Spleen (tissue), 11 donors: ENCODE results near the gene TSPAN18. TPM values are rescaled to one million over a fixed set of nuclear protein-coding genes. Genes with fewer than 3 reads are reported as not detected.
A peak's percentile ranks its signal among the peaks of the same experiment; 100 is the strongest.

Experiments used
- DNase-seq: peaks from one replicate; pipeline ENCODE4 v3.0.0-alpha.2; 2020
- H3K27ac ChIP-seq, 8 donors: fragments of 200-600 bp; sonication (generic) in 7 of 8; 1 replicate in 4 of 8; 2 replicates in 4 of 8; pipeline versions ENCODE4 v1.5.0 to v1.8.0; 2016 to 2021; ENCODE audit warnings: inconsistent platforms in 4 of 8, mild to moderate bottlenecking in 4 of 8, moderate library complexity in 1 of 8
- H3K27me3 ChIP-seq, 7 donors: fragments of 200-600 bp; sonication (generic) in 6 of 7; replicated peaks in 1 of 7; 1 replicate in 4 of 7; 2 replicates in 3 of 7; pipeline versions ENCODE4 v1.5.0 to v1.8.0; 2016 to 2021; ENCODE audit warnings: inconsistent platforms in 3 of 7, mild to moderate bottlenecking in 1 of 7
- H3K36me3 ChIP-seq, 6 donors: fragments of 200-600 bp; sonication (generic) in 5 of 6; 1 replicate in 4 of 6; 2 replicates in 2 of 6; pipeline versions ENCODE4 v1.5.0 to v1.8.0; 2016 to 2021; ENCODE audit warnings: inconsistent platforms in 2 of 6
- H3K4me1 ChIP-seq, 6 donors: fragments of 200-600 bp; sonication (generic) in 5 of 6; 1 replicate in 3 of 6; 2 replicates in 3 of 6; pipeline versions ENCODE4 v1.5.0 to v1.8.0; 2016 to 2021; ENCODE audit warnings: inconsistent platforms in 3 of 6
- H3K4me3 ChIP-seq, 8 donors: fragments of 200-600 bp; sonication (generic) in 7 of 8; 1 replicate in 4 of 8; 2 replicates in 4 of 8; pipeline versions ENCODE4 v1.5.0 to v1.8.0; 2016 to 2021; ENCODE audit warnings: inconsistent platforms in 4 of 8, mild to moderate bottlenecking in 4 of 8, moderate library complexity in 2 of 8
- H3K9me3 ChIP-seq, 8 donors: fragments of 200-600 bp; sonication (generic) in 7 of 8; 1 replicate in 4 of 8; 2 replicates in 4 of 8; pipeline versions ENCODE4 v1.5.0 to v1.8.0; 2016 to 2021; ENCODE audit warnings: inconsistent platforms in 4 of 8
- CTCF ChIP-seq, 11 experiments: fragments of 200-600 bp in 7 of 11; fragments of 450-650 bp in 4 of 11; sonication (generic) in 4 of 11; IDR thresholded peaks in 8 of 11; conservative IDR thresholded peaks in 3 of 11; 1 replicate in 7 of 11; 2 replicates in 4 of 11; pipeline versions ENCODE4 v1.4.0 to v1.8.0; 2016 to 2021; ENCODE audit warnings: antibody characterized with exemption in 11 of 11, inconsistent platforms in 4 of 11, mild to moderate bottlenecking in 1 of 11
- POLR2A ChIP-seq, 3 donors: fragments of 450-650 bp; IDR thresholded peaks; one replicate each; pipeline ENCODE4 v1.5.1; 2017; ENCODE audit warnings: antibody characterized with exemption in 3 of 3, mild to moderate bottlenecking in 1 of 3
- POLR2AphosphoS5 ChIP-seq, 3 donors: sonication (generic); formaldehyde crosslinking; IDR thresholded peaks; one replicate each; pipeline ENCODE4 v1.5.1; 2017; ENCODE audit warnings: antibody characterized with exemption in 3 of 3
- WGBS, 5 donors: extraction: QIAGEN DNeasy Blood & Tissue Kit in 3 of 5; methylation state at CpG; one replicate each; pipeline versions ENCODE4 v1.1.5 to v1.1.7; 2013 to 2018; 5-methylcytosine and 5-hydroxymethylcytosine counted together
- intact Hi-C: fragments of 100-400 bp; cut with DNase I; formaldehyde crosslinking; loops from one replicate; pipeline ENCODE4 v1.15.0; 2023; ENCODE audit warnings: low total_unique reads
- polyA plus RNA-seq, 3 donors: library from polyadenylated mRNA; stranded (reverse); fragments of 200-250 nt; gene quantifications; one replicate each; pipeline ENCODE4 v1.2.1, GENCODE V29; 2013
- total RNA-seq, 7 donors: library from RNA; depleted of rRNA in 3 of 7; stranded (reverse); fragments of >200 nt in 3 of 7; fragmentation: NEBNext Ultra II Directional in 4 of 7; extraction: Animal tissue kit (Norgen Biotek cat#: 25700) in 4 of 7; gene quantifications; one replicate each; pipeline versions ENCODE4 v1.1.0 to v1.2.1, GENCODE V29; 2016 to 2021
- donor health status: healthy with polysubstance abuse.
- donor health status: DM: no; HTN: no; CAD: no; lungs with moderate emphysema.
- donor health status: DM: no; HTN: no; CAD: no.
- donor health status: Bipolar disorder and iron deficiency.
- donor health status: healthy.
- donor health status: DM: no; HTN: no; CAD: no.
- donor health status: DM: yes; HTN: yes; CAD: no.

Gene TSPAN18
- total and polyA plus RNA-seq, 10 donors = 2.1 to 47.5 (median 21.3) TPM

- Histone ChIP-seq H3K36me3 (no peaks in the 10 kb centered on the region), H3K27ac (no peak overlapping the region), H3K27me3 (no peaks in the 10 kb centered on the region), H3K9me3 (peaks cover 0 to 27% (median 21%) of the 10 kb centered on the region in 8 donors), H3K4me3 (no peak overlapping the region), H3K4me1 (peaks cover 0 to 27% (median 4%) of the 10 kb centered on the region in 6 donors)
- TF ChIP-seq CTCF (IDR thresholded peaks at IDR 0.05 in 8 of 11, conservative IDR thresholded peaks at IDR 0.05 in 3 of 11) (no peak), POLR2AphosphoS5 (IDR thresholded peaks at IDR 0.05) (no peak), POLR2A (IDR thresholded peaks at IDR 0.05) (no peak)
- no peak for DNase-seq
- intact Hi-C loops = no loop called here
- WGBS, 5 donors = 86 to 92% (median 90%) methylated on average over 4 of the region's 4 CpGs
Measured at GRCh38 chr11:44848963-44849350, 122.2 kb downstream of the TSPAN18 start.

- H3K36me3 ChIP-seq = no peaks in the 10 kb centered on the region
- 33 to 100% (median 83%) methylated on average over 1 to 4 of the region's 4 CpGs for WGBS, 5 donors
- H3K4me3 ChIP-seq = no peak overlapping the region
- H3K9me3 ChIP-seq = peaks cover 0 to 22% (median 16%) of the 10 kb centered on the region in 8 donors
- peak overlapping the region in 2 of 8 donors; percentile 6 to 41 for H3K27ac ChIP-seq
- H3K27me3 ChIP-seq = no peaks in the 10 kb centered on the region
- no peak for TF ChIP-seq POLR2AphosphoS5 (IDR thresholded peaks at IDR 0.05)
- TF ChIP-seq CTCF (IDR thresholded peaks at IDR 0.05 in 8 of 11, conservative IDR thresholded peaks at IDR 0.05 in 3 of 11) = no peak
- no peak for TF ChIP-seq POLR2A (IDR thresholded peaks at IDR 0.05)
- no peak for DNase-seq
- H3K4me1 ChIP-seq = peaks cover 0 to 27% (median 6%) of the 10 kb centered on the region in 6 donors
- intact Hi-C loops = no loop called here
Measured at GRCh38 chr11:44849424-44849823, 122.7 kb downstream of the TSPAN18 start.

- H3K27me3 ChIP-seq = no peaks in the 10 kb centered on the region
- no peak for DNase-seq
- H3K27ac ChIP-seq = peak overlapping the region in 3 of 8 donors; percentile 6 to 41 (median 10)
- WGBS, 5 donors = 68 to 83% (median 81%) methylated on average over 7 to 8 of the region's 8 CpGs
- H3K9me3 ChIP-seq = peaks cover 0 to 17% (median 13%) of the 10 kb centered on the region in 8 donors
- H3K4me1 ChIP-seq = peaks cover 0 to 30% (median 6%) of the 10 kb centered on the region in 6 donors
- H3K36me3 ChIP-seq = no peaks in the 10 kb centered on the region
- TF ChIP-seq POLR2AphosphoS5 (IDR thresholded peaks at IDR 0.05) = no peak
- TF ChIP-seq POLR2A (IDR thresholded peaks at IDR 0.05) = no peak
- no peak for TF ChIP-seq CTCF (IDR thresholded peaks at IDR 0.05 in 8 of 11, conservative IDR thresholded peaks at IDR 0.05 in 3 of 11)
- intact Hi-C loops = no loop called here
- no peak overlapping the region for H3K4me3 ChIP-seq
Measured at GRCh38 chr11:44849922-44850321, 123.2 kb downstream of the TSPAN18 start.

- H3K36me3 ChIP-seq = no peaks in the 10 kb centered on the region
- peaks cover 0 to 13% (median 10%) of the 10 kb centered on the region in 8 donors for H3K9me3 ChIP-seq
- H3K4me1 ChIP-seq = peaks cover 0 to 31% (median 6%) of the 10 kb centered on the region in 6 donors
- TF ChIP-seq CTCF (IDR thresholded peaks at IDR 0.05 in 8 of 11, conservative IDR thresholded peaks at IDR 0.05 in 3 of 11) (no peak), POLR2A (IDR thresholded peaks at IDR 0.05) (no peak), POLR2AphosphoS5 (IDR thresholded peaks at IDR 0.05) (no peak)
- intact Hi-C loops = no loop called here
- no peaks in the 10 kb centered on the region for H3K27me3 ChIP-seq
- H3K4me3 ChIP-seq = no peak overlapping the region
- no peak overlapping the region for H3K27ac ChIP-seq
- DNase-seq = no peak
- WGBS, 5 donors = 78 to 89% (median 88%) methylated on average over 5 of the region's 5 CpGs
Measured at GRCh38 chr11:44851496-44851895, 124.7 kb downstream of the TSPAN18 start.
